PC-3 (cell line): Measurements from ENCODE around the gene MPI.

ENCODE experiments used
- EZH2 ChIP-seq: fragments of 300-600 bp; sonication (generic); IDR thresholded peaks from one replicate; pipeline ENCODE4 v1.6.1; 2017; ENCODE audit warnings: antibody characterized with exemption, mild to moderate bottlenecking, low read length; ENCODE audit not compliant: unreplicated experiment
- TF ChIP-seq, protein P1 (sequence below): fragments of 300-600 bp; sonication (generic); conservative IDR thresholded peaks from 2 replicates; pipeline ENCODE4 v1.5.1; 2017; ENCODE audit warnings: antibody characterized with exemption, low read depth, mild to moderate bottlenecking, low read length

DNA sequence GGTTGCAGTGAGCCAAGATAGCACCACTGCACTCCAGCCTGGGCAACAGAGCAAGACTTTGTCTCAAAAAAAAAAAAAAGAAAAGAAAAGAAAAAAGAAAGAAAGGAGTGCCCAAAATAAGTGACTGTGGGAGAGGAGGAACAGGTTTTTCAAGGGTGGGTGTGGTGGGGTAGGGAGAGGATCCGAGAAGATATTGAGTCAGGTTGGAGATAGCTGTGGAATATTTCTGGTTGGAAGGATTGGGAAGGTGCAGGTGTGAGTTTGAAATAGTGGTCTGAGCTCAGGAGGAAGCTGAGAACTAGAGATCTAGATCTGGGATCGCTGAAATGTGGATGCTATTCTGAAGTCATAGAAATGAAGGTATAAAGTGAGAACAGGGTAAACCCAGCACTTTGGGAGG lies 24.5 kb upstream of the MPI start:
- TF ChIP-seq, protein P1, sequence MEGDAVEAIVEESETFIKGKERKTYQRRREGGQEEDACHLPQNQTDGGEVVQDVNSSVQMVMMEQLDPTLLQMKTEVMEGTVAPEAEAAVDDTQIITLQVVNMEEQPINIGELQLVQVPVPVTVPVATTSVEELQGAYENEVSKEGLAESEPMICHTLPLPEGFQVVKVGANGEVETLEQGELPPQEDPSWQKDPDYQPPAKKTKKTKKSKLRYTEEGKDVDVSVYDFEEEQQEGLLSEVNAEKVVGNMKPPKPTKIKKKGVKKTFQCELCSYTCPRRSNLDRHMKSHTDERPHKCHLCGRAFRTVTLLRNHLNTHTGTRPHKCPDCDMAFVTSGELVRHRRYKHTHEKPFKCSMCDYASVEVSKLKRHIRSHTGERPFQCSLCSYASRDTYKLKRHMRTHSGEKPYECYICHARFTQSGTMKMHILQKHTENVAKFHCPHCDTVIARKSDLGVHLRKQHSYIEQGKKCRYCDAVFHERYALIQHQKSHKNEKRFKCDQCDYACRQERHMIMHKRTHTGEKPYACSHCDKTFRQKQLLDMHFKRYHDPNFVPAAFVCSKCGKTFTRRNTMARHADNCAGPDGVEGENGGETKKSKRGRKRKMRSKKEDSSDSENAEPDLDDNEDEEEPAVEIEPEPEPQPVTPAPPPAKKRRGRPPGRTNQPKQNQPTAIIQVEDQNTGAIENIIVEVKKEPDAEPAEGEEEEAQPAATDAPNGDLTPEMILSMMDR, result no peak
- no peak for TF ChIP-seq EZH2
